IPS-NIHi7 (cell line): ENCODE results near the gene RSPH10B2.
A peak's percentile ranks its signal among the peaks of the same experiment; 100 is the strongest.
"Not testable (repeated sequence)": the region's sequence is repeated elsewhere in the genome, so short reads cannot be mapped to it uniquely, and the experiment has no call there.

Experiments
- DNase-seq: peaks from one replicate; pipeline ENCODE4 v3.0.0; 2012; ENCODE audit warnings: mixed read lengths; ENCODE audit errors: extremely low spot score

Gene RSPH10B2

DNA sequence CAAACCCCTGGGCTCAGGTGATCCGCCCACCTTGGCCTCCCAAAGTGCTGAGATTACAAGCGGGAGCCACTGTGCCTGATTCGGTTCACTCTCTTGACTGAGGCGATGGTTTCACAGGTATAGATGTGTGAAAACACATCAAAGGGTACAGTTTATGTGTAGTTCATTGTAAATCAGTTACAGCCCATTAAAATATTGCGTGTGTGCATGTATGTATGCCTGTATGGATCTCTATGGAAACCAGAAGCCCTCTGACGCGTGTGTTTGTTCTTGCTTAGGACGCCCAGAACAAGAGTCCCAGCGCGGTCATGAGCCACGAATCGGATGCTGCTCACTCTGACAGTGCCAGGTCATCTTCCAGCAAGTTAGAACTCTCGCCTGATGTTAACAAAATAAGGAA lies 35.5 kb downstream of the RSPH10B2 start:
- not testable (repeated sequence) for DNase-seq

DNA sequence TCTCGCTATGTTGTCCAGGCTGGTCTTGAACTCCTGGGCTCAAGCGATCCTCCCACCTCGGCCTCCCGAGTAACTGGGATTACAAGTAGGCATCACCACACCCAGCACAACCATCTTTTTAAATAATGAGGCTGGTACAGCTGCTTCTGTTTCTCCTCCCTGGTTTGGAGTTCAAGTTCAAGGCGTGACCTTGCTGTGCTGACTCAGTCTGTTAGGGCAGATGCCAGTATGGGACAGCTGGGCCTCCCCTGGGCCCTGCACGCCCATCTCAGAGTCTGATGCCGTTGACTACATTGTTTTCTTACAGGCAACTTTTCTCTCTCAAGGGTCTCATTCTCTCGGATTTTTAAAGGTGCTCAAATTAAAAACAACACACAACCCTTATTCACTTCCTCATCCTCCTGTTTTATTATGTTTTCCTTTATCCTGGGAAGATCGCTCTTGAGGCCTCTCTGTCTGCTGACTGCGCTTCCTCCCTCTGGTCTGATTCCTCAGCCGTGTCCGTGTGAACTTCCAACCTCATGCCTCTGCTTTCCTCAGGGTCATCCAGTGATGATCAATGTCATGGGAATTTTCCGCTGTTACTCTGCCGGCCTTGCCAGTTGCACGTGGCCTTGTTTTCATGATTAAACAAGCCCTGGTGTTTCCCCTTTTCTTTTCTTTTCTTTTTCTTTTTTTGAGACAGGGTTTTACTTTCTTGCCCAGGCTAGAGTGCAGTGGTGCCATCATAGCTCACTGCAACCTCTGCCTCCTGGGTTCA lies 38.4 kb downstream of the RSPH10B2 start:
- DNase-seq: not testable (repeated sequence)

DNA sequence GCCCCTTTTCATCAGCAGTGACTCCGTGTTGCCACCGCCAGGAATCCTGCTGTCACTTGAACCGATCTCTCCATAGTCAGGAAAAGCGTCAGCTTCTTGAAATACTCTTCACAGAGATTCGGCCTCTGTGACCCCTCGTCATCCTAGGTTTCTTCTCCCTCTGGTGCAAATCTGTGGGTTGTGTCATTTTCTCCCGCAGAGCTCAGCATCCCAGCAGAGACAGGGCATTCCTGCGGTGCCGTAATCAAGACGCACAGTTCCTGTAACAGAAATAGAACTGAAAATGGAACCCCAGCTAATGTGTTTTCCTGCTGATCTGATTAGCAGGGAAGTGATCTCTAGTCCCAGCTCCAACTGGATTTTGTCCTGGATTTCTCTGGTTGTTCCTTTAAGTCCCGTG lies 40.4 kb downstream of the RSPH10B2 start:
- not testable (repeated sequence) for DNase-seq

DNA sequence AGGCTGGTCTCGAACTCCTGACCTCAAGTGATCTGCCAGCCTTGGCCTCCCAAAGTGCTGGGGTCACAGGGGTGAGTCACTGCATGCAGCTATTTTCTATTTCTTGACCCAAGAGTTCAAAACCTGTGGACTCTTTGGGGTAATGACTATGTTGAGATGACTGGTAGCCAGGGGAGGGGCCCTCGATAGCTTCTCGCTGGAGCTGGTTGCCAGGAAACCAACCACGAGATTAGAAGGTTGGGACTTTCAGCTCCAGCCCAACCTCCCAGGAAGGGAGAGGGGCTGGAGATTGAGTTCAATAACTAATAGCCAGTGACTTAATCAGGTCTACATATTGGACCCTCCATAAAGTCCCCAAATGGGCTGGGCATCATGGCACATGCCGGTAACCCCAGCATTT lies 43.3 kb downstream of the RSPH10B2 start:
- DNase-seq: not testable (repeated sequence)

DNA sequence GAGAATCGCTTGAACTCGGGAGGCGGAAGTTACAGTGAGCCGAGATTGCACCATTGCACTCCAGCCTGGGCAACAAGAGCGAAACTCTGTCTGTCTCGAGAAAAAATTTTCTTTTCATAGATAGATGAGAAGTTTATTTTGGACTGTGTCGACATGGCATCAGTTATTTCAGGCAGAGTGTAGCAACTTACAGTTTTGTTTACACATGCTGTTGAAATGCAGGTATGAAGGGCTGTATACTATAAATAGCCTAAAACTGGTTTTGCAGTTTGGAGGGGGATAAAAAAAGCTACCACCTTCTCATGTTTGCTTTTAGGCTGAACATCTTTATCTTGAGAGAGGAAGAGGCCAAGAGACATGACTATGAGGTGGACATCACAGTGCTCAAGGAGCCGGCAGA lies 44.1 kb downstream of the RSPH10B2 start:
- not testable (repeated sequence) for DNase-seq

DNA sequence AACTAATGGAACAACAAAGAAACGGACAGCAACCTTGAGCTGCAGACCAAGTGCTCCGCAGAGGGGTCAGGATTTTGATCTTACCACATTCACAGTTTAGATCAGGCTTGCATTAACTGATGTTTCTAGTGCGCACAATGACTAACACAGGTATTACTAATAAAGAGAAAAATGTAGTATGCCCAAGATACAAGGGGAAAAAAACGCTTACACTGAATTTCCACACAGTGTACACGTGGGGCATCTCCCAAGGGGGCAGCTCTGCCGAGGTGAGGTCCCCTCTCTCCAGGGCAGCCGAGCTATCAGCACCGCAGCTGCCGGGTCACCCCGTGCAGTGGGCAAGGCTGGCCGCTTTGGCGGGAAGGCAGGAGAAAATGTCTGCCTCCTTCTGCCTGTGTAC lies 46.0 kb downstream of the RSPH10B2 start:
- DNase-seq: not testable (repeated sequence)

DNA sequence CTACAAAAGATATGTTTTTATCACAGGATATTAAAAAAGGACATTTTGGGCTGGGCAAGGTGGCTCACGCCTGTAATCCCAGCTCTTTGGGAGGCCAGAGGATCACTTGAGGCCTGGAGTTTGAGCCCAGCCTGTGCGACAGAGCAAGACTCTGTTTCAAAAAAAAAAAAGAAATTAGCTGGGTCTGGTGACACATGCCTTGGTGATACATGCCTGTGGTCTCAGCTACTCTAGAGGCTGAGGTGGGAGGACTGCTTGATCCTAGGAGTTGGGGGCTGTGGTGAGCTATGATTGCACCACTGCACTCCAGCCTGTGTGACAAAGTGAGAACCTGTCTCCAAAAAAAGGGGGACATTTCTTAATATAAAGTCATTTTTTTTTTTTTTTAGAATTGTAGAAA lies 46.4 kb downstream of the RSPH10B2 start:
- not testable (repeated sequence) for DNase-seq

DNA sequence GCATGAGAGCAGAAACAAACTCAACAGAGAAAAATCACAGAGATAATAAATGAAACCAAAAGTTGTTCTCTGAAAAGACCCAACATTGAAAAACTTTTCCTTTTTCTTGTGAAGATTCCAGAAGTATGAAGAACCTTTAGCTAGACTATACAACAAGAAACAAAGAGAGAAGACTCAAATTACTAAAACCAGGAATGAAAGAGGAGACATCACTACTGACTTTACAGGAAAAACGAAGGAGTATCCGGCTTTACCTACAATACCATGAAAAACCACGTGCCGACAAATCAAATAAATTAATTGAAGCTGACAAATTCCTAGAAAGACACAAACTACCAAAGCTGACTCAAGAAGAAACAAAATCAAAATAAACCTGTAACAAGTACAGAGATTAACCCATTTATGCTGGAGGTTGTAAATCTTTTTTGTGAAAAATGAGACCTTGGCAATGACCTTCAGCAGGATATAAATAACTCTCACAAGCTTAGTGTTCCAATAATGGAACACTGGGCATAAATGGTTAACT lies 53.6 kb downstream of the RSPH10B2 start:
- not testable (repeated sequence) for DNase-seq

DNA sequence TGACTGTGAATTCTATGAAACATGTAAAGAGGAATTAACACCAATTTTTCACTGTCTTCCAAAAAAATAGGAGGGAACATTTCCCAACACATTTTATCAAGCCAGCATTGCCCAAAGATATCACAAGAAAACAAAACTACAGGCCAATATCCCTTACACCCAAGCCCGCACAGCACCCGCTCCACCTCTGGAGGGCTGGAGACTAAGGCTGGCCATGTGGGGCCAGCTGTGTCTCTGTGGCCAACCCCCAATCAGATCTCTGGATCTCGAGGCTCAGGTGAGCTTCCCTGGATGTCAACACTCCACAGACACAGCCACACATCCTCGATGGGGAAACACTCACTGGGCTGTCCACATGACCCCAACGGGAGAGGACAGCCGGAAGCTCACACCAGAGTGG lies 54.1 kb downstream of the RSPH10B2 start:
- not testable (repeated sequence) for DNase-seq

DNA sequence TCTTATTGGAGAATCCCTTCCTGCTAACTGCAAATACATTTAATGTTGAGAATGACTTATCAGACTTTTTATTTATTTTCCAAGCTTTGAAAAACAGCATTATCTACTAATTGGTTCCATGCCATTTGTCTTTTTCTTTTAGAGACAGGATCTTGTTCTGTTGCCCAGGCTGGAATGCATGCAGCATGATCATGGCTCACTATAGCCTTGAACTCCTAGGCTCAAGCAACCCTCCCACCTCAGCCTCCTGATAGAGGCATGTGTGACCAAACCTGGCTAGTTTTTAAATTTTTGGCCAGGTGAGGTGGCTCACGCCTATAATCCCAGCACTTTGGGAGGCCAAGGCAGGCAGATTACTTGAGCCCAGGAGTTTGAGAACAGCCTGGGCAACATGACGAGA lies 59.1 kb downstream of the RSPH10B2 start:
- DNase-seq: not testable (repeated sequence)

DNA sequence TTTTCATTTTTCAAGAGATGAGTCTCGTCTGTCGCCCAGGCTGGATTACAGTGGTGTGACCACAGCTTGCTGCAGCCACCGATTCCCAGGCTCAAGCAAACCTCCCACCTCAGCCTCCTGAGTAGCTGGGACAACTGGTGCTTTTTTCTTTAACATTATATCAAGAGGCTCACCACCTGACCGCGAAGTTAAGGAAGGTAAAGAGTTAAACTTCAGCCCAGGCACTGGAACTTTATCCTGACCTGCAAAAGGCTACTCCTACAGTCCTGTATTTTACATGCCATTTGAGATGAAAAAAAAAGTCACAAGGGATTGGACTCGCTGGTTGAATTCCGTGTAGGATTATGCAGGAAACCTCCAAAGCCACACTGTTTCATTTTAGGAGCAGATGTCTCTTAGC lies 61.6 kb downstream of the RSPH10B2 start:
- not testable (repeated sequence) for DNase-seq

DNA sequence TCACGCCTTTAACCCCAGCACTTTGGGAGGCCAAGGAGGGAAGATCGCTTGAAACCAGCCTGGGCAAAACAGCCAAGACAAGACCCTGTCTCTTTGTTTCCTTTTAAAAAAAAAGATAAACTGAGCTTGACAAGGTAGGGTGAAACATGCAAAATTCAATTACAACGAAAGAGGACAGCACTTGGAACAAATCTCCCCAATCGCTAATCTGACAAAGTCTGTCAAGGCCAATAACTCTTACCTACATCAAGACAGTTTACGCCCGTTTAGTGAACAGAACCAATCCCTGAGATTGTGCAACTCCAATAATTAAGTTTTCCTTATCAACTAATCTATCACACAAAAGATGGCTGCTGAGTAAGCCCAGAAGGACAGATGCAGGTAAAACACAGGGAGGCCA lies 67.7 kb downstream of the RSPH10B2 start:
- not testable (repeated sequence) for DNase-seq

DNA sequence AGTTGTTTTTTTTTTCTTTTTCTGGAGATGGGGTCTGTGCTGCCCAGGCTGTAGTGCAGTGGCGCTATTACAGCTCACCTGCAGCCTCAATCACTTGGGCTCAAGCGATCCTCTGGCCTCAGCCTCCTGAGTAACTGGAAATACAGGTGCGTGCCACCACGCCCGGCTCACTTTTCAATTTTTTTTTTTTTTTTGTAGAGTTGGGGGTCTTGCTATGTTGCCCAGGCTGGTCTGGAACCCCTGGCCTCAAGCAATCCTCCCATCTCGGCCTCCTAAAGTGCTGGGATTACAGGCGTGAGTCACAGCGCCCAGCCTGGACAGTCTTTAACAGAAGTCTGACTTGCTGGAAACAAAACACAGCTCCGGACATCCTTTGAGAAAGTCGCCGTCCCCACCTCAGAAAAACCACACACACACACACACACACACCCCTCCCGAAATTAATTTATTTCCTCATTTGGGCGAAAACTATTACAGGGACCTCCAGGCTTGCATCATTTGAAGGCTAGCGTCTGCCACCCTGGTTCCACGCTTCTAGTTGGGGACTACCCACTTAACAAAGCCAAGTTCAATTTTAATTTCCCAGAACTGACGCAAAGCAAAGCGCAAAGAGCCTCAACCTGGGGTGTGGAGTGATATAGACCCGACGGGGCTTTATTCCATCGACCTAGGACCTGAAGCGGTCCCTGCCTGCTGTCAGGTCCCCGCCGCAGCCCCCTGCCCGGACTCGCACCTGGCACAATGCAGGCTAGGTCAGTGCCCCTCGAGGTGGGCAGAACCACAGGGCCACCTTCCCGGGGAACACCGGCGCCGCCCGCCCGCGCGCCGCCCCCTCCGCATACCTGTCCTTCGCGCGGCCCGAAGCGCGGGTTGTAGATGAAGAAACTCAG lies 71.6 kb downstream of the RSPH10B2 start:
- not testable (repeated sequence) for DNase-seq

DNA sequence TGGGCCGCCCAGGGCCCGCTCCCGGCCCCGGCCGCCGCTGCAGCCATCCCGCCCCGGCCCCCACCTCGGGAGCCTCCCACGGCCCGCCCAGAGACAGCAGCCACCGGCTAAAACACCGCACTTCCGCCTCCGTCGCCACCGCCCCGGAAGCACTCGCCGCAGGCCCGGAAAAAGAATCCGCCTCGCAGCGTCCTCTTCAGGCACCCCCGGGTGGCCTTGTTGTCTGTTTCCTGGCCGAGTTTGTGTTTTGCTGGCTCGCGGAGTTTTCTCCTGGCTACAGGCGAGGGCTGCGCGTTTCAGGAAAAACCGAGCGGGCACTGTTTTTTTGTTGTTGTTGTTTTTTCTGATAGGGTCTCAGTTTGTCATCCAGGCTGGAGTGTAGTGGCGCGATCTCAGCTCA lies 72.2 kb downstream of the RSPH10B2 start, which contains the start of gene CCZ1B:
Gene CCZ1B, minus strand, starts transcription at position 125 of the 400 bp plus-strand sequence. Its CDS starts 78 bp downstream, at position 47.
- DNase-seq: not testable (repeated sequence)

DNA sequence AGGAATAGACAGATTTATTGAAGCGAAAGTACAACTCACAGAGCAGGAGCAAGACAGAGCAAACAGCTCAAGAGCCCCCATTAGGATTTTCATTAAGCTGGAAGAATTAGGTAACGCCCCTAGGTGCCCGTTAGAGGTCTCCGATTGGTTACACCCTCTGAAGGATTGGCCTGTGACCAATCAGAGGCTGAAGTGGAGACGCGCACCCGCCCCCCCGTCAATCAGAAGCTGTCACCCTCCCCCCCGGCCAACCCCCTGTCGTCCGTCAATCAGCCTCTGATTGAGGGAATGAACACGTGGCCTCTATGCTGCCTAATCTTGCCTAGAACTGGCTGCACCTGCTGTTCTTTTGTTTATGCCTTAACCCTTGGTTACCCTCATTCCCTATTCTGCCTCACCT lies 73.3 kb downstream of the RSPH10B2 start:
- peak; percentile 16 for DNase-seq

DNA sequence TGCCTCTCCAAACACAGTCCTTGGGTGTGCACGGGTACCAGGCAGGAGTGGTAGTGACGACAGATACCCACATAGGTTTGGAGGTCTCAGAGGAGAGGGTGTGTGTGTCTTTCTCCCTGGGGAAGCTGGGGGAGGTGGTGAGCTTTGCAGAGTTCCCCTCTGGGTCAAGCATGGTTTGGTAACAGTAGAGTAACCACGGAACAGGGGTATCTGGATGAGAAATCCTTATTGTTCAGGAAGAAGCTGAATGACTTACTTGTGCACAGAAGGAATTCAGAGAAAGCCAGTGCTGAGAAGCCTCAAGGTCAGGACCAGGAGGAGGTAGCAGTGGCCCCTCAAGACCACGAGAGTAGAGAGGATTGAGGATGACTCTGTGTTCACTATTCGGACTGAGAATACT lies 75.7 kb downstream of the RSPH10B2 start:
- not testable (repeated sequence) for DNase-seq

DNA sequence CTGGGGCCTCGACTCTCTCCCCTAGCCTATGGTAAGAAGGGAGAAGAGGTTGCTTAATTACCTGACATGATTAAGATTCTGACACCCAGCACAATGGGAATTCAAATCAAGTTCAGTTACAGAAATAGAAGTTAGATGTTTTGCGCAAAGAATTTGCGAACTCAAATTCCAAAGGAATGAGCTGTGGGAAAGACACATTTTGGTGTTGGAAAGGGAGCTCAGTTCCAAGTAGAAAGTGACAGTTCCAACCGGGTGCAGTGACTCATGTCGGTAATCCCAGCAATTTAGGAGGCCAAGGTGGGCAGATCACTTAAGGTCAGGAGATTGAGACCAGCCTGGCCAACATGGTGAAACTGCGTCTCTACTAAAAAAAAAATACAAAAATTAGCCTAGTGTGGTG lies 76.1 kb downstream of the RSPH10B2 start:
- not testable (repeated sequence) for DNase-seq

DNA sequence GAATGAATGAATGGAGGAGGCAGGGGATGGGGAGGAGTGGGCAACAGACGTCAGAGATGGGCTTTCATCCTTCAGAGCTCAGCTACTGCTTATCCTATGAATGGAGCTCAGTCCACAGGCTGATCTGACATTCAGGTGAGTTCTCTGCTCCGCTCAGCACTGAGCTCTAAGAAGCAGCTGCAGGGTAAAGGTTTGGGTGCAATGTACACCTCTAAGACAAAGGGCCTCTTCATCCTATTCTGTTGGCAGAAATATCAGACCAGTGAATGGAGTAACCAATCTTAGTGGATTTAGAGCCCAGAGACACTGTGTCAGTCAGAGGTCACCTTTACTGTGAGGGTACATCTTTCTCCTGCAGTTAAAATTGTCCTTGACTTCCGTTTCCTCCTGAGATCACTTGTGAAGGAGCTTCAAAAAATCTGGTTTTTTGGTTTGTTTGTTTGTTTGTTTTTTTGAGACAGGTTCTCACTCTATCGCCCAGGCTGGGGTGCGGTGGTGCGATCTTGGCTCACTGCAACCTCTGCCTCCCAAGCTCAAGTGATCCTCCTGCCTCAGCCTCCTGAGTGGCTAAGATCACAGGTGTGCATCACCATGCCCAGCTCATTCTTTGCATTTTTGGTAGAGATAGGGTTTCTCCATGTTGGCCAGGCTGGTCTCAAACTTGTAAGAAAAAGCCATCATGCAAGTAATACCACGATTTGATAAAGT lies 77.3 kb downstream of the RSPH10B2 start:
- DNase-seq: no peak

DNA sequence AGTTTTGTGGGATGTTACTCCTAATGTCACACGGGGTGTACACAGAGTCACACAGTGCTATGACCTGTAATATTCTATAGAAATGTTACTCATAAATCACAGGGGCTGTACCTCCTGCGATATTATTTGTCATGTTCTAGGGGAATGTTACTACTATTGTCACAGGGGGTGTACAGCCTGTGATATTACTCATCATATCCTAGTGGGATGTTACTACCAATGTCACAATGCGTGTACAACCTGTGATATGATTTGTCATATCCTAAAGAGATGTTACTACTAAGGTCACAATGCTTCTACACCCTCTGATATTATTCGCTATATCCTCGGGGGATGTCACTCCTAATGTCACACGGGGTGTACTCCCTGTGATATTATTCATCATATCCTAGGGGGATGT lies 79.7 kb downstream of the RSPH10B2 start:
- no peak for DNase-seq

DNA sequence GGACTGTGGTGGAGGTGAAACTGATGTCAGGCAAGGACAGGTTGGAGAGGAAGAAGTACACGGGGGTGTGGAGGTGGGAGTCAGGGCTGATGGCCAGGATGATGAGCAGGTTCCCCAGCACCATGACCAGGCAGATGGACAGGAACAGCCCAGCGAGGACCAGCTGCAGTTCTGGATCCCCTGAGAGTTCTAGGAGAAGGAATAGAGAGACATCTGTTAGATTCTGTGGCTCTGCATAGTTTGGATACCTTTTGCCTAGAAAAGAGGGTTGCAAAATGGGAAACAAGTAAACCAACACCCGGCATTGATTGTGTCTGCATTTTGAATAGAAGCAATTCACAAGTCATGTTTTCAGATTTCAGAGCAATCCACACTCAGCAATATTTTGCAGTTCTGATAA lies 81.6 kb downstream of the RSPH10B2 start:
- DNase-seq: not testable (repeated sequence)

DNA sequence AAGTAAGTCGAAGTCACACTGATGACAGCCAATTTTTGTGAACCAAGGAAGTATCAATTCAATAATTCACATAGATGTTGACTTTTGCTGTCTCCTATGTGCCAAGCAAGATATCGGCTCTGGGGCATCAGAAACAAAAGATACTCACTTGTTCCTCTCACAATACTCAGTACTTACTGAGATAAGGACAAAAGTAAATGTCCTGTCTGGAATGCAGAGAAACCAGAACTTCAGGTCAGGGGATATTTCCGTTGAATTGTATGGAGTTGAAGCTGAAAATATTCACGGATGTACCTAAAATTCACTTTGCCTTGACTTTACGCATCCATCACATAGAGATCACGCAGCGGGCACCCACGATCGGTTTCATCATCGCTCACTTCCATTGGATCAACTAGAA lies 83.2 kb downstream of the RSPH10B2 start:
- DNase-seq: not testable (repeated sequence)
